GM12878 (cell line): ENCODE measurements around the gene KIDINS220. TPM values are rescaled to one million over a fixed set of nuclear protein-coding genes. Genes with fewer than 3 reads are reported as not detected.

Source experiments
- ATAC-seq: fragments of 200-7000 bp; cut with Tn5 transposase; 3 replicates; pipeline ENCODE4 v1.9.1; 2020; ENCODE audit warnings: mild to moderate bottlenecking, moderate library complexity
- BruUV-seq: library from RNA; stranded (reverse); fragments of 400-500 nt; replicated peaks from 2 replicates; lab custom pipeline; 2021; lab: Mats Ljungman, UMichigan
- CTCF ChIA-PET: fragments of 300-600 bp; sonication (Branson Sonifier 250); formaldehyde crosslinking; extraction: SDS; loops from one replicate; lab custom pipeline; 2021; ENCODE audit warnings: inconsistent platforms; lab: Yijun Ruan, JAX
- POLR2A ChIA-PET: fragments of 350-600 bp; formaldehyde crosslinking; extraction: SDS; loops from one replicate; lab custom pipeline; 2021; ENCODE audit warnings: inconsistent platforms; lab: Charles Lee
- RAD21 ChIA-PET: fragments of 300-600 bp; sonication (Branson Sonifier 250); formaldehyde crosslinking; loops from one replicate; lab custom pipeline; 2023; ENCODE audit warnings: antibody characterized with exemption; ENCODE audit not compliant: unreplicated experiment; lab: Charles Lee
- SMC1A ChIA-PET: fragments of 300-600 bp; sonication (Branson Sonifier 250); formaldehyde crosslinking; loops from one replicate; lab custom pipeline; 2023; ENCODE audit not compliant: unreplicated experiment, uncharacterized antibody; lab: Charles Lee
- DNase-seq: peaks from one replicate; pipeline ENCODE4 v3.0.0-alpha.2; 2011; ENCODE audit warnings: low read depth, low spot score
- FAIRE-seq: peaks from 3 replicates; lab custom pipeline; 2011; peaks lifted over from hg19 to GRCh38; lab: Jason Lieb, UNC
- H2AFZ ChIP-seq: 2 replicates; pipeline ENCODE4 v1.6.0; 2011; ENCODE audit warnings: low read depth, low read length, control low read depth; ENCODE audit not compliant: control insufficient read depth
- H3K27ac ChIP-seq: 2 replicates; pipeline ENCODE4 v1.5.1; 2011; ENCODE audit warnings: control low read depth; ENCODE audit not compliant: control insufficient read depth, insufficient read depth
- H3K27me3 ChIP-seq, 2 experiments: replicated peaks in 1 of 2; 2 replicates each; pipeline versions ENCODE4 v1.6.0 to v1.6.1; 2011; ENCODE audit warnings: low read length in 1 of 2; ENCODE audit not compliant: control insufficient read depth in 2 of 2, insufficient read depth in 2 of 2
- H3K36me3 ChIP-seq, 2 experiments: 2 replicates each; pipeline ENCODE4 v1.5.1; 2011; ENCODE audit warnings: low read length in 1 of 2; ENCODE audit not compliant: control insufficient read depth in 2 of 2, insufficient read depth in 2 of 2
- H3K4me1 ChIP-seq: 2 replicates; pipeline ENCODE4 v1.6.1; 2011; ENCODE audit warnings: mild to moderate bottlenecking, low read length, moderate library complexity, mixed read lengths; ENCODE audit not compliant: control insufficient read depth, insufficient read depth
- H3K4me2 ChIP-seq: 2 replicates; pipeline ENCODE4 v1.6.0; 2011; ENCODE audit warnings: control low read depth; ENCODE audit not compliant: control insufficient read depth, insufficient read depth
- H3K4me3 ChIP-seq: fragments of 200-600 bp; sonication (generic); 2 replicates; pipeline ENCODE4 v1.5.1; 2016
- H3K79me2 ChIP-seq: 2 replicates; pipeline ENCODE4 v1.6.0; 2011; ENCODE audit warnings: low read length; ENCODE audit not compliant: control insufficient read depth, insufficient read depth
- H3K9ac ChIP-seq: 2 replicates; pipeline ENCODE4 v1.8.0; 2011; ENCODE audit warnings: low read length, control low read depth, mixed read lengths; ENCODE audit not compliant: control insufficient read depth, insufficient read depth
- H3K9me3 ChIP-seq: replicated peaks from 3 replicates; pipeline ENCODE4 v1.5.1; 2011; ENCODE audit warnings: mild to moderate bottlenecking, low read length; ENCODE audit not compliant: control insufficient read depth, insufficient read depth
- H4K20me1 ChIP-seq: 2 replicates; pipeline ENCODE4 v1.6.0; 2011; ENCODE audit not compliant: control insufficient read depth, insufficient read depth
- CBFB ChIP-seq: IDR thresholded peaks from 2 replicates; pipeline ENCODE4 v1.6.1; 2016; ENCODE audit warnings: antibody characterized with exemption, low read depth
- HDAC6 ChIP-seq: fragments of 200-600 bp; sonication (generic); IDR thresholded peaks from one replicate; pipeline ENCODE4 v1.8.0; 2017; ENCODE audit warnings: antibody characterized with exemption; ENCODE audit not compliant: unreplicated experiment
- NR2C1 ChIP-seq: fragments of 450-650 bp; IDR thresholded peaks from 2 replicates; pipeline ENCODE4 v1.6.1; 2017; ENCODE audit warnings: antibody characterized with exemption, mild to moderate bottlenecking, moderate library complexity
- RAD21 ChIP-seq: IDR thresholded peaks from 2 replicates; pipeline ENCODE4 v1.6.1; 2011; ENCODE audit warnings: mild to moderate bottlenecking, low read depth, low read length, moderate library complexity; ENCODE audit not compliant: insufficient read depth
- ZBTB4 ChIP-seq: fragments of 450-650 bp; formaldehyde crosslinking; IDR thresholded peaks from 2 replicates; pipeline ENCODE4 v1.4.0; 2022; ENCODE audit warnings: mild to moderate bottlenecking, moderate library complexity
- whole genome bisulfite sequencing: methylation state at CpG from one replicate; pipeline ENCODE4 v1.1.6; 2016; ENCODE audit warnings: low lambda C conversion rate; ENCODE audit not compliant: insufficient replicate concordance, insufficient coverage; ENCODE audit errors: missing lambda C conversion rate; 5-methylcytosine and 5-hydroxymethylcytosine counted together
- in situ Hi-C: fragments of 300-500 bp; cut with MboI; formaldehyde crosslinking; loops from 9 replicates; pipeline ENCODE4 v1.14.3; 2018; ENCODE audit warnings: mixed read lengths
- intact Hi-C: fragments of 100-400 bp; cut with micrococcal nuclease; formaldehyde crosslinking; loops from one replicate; pipeline ENCODE4 v1.14.2; 2022; ENCODE audit not compliant: unreplicated experiment
- polyA plus RNA-seq, 11 experiments: library from polyadenylated mRNA; depleted of rRNA in 4 of 11; unstranded in 6 of 11; stranded (reverse) in 5 of 11; fragments of >200 nt; fragmentation: Nextera tagmentation in 4 of 11; fragmentation: Illumina TruSeq in 1 of 11; extraction: Ambion mirVana in 4 of 11; extraction: Trizol in 1 of 11; gene quantifications; 1 replicate in 1 of 11; 2 replicates in 10 of 11; pipeline versions ENCODE4 v1.2.1 to v1.2.3, GENCODE V29; 2011 to 2016; ENCODE audit warnings: inconsistent platforms in 2 of 11, missing spikeins in 2 of 11, low read depth in 1 of 11
- total RNA-seq, 4 experiments: library from RNA; depleted of rRNA in 3 of 4; stranded (reverse); fragments of >200 nt in 3 of 4; fragmentation: Illumina TruSeq in 1 of 4; extraction: Trizol in 1 of 4; gene quantifications; 2 replicates each; pipeline versions ENCODE4 v1.2.1 to v1.2.3, GENCODE V29; 2013 to 2021
- TF ChIP-seq, protein P1 (sequence below): fragments of 450-650 bp; IDR thresholded peaks from 2 replicates; pipeline ENCODE4 v1.6.1; 2016; ENCODE audit warnings: mild to moderate bottlenecking
- TF ChIP-seq, protein P2 (sequence below): fragments of 450-650 bp; IDR thresholded peaks from 2 replicates; pipeline ENCODE4 v1.6.1; 2017; ENCODE audit warnings: antibody characterized with exemption, mild to moderate bottlenecking, moderate library complexity

KIDINS220 gene
- total and polyA plus RNA-seq, 10 of the 15 experiments (the other 5 are each of a cell fraction or from before 2014, with no cell fraction given): 6.0 to 31.2 (median 16.0) TPM

DNA sequence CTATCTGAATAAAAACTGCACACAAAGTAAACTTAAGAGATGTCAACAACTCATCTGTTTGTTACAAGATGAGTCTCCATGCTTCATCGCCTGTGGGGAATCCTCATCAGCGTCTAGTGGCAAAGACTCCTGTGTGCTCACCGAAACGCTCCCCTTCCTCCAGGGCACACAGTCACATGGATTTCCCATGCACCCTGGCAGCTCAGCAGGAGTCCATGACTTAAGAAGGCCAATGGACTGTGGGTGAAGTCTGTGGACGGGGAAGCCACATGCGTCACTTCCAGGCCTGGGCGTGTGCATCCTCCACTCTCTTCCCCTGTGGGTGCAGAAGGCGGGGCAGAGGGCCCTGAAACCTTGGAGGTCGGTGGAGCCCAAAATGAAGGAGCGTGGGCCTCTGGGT, 114.4 kb downstream of the KIDINS220 start:
- no peak overlapping the region for H3K9ac ChIP-seq
- WGBS: 65% methylated on average over 10 of the region's 10 CpGs
- H4K20me1 ChIP-seq: no peaks in the 10 kb centered on the region
- H3K27ac ChIP-seq: no peak overlapping the region
- DNase-seq (no peak), ATAC-seq (no peak), FAIRE-seq (no peak)
- RAD21 ChIA-PET: no interaction called here
- H3K79me2 ChIP-seq: no peaks in the 10 kb centered on the region
- POLR2A ChIA-PET: no interaction called here
- H3K4me1 ChIP-seq: no peaks in the 10 kb centered on the region
- no peaks in the 10 kb centered on the region for H3K27me3 ChIP-seq
- CTCF ChIA-PET: interaction anchor here (0.6 to 0.7 kb wide), 2 partner anchors 15 to 1051 kb away, joined by 3 read pairs; no protein-coding TSS in a partner anchor
- TF ChIP-seq, protein P1, sequence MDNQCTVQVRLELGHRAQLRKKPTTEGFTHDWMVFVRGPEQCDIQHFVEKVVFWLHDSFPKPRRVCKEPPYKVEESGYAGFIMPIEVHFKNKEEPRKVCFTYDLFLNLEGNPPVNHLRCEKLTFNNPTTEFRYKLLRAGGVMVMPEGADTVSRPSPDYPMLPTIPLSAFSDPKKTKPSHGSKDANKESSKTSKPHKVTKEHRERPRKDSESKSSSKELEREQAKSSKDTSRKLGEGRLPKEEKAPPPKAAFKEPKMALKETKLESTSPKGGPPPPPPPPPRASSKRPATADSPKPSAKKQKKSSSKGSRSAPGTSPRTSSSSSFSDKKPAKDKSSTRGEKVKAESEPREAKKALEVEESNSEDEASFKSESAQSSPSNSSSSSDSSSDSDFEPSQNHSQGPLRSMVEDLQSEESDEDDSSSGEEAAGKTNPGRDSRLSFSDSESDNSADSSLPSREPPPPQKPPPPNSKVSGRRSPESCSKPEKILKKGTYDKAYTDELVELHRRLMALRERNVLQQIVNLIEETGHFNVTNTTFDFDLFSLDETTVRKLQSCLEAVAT: no peak
- TF ChIP-seq, protein P2, sequence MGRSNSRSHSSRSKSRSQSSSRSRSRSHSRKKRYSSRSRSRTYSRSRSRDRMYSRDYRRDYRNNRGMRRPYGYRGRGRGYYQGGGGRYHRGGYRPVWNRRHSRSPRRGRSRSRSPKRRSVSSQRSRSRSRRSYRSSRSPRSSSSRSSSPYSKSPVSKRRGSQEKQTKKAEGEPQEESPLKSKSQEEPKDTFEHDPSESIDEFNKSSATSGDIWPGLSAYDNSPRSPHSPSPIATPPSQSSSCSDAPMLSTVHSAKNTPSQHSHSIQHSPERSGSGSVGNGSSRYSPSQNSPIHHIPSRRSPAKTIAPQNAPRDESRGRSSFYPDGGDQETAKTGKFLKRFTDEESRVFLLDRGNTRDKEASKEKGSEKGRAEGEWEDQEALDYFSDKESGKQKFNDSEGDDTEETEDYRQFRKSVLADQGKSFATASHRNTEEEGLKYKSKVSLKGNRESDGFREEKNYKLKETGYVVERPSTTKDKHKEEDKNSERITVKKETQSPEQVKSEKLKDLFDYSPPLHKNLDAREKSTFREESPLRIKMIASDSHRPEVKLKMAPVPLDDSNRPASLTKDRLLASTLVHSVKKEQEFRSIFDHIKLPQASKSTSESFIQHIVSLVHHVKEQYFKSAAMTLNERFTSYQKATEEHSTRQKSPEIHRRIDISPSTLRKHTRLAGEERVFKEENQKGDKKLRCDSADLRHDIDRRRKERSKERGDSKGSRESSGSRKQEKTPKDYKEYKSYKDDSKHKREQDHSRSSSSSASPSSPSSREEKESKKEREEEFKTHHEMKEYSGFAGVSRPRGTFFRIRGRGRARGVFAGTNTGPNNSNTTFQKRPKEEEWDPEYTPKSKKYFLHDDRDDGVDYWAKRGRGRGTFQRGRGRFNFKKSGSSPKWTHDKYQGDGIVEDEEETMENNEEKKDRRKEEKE: no peak
- TF ChIP-seq ZBTB4 (CRISPR knock-in tag) (no peak), NR2C1 (no peak), HDAC6 (no peak), CBFB (no peak), RAD21 (no peak)
- no peak overlapping the region for H3K4me3 ChIP-seq
- intact Hi-C loops (no loop called here), in situ Hi-C loops (no loop called here)
- H3K9me3 ChIP-seq: no peaks in the 10 kb centered on the region
- SMC1A ChIA-PET: no interaction called here
- H3K36me3 ChIP-seq: no peaks in the 10 kb centered on the region
- no TSS peak for BruUV-seq
- H2AFZ ChIP-seq: no peak overlapping the region
- H3K4me2 ChIP-seq: no peak overlapping the region
